H1 (cell line): ENCODE data around the gene KRT85. TPM values are rescaled to one million over a fixed set of nuclear protein-coding genes. Genes with fewer than 3 reads are reported as not detected.

Experiments used
- BACH1 ChIP-seq: IDR thresholded peaks from 2 replicates; pipeline ENCODE4 v1.6.1; 2012; ENCODE audit warnings: low read length, improper control_type of control experiment
- BRCA1 ChIP-seq: IDR thresholded peaks from 2 replicates; pipeline ENCODE4 v1.6.1; 2012; ENCODE audit warnings: low read depth, low read length, improper control_type of control experiment
- CREB1 ChIP-seq: IDR thresholded peaks from 2 replicates; pipeline ENCODE4 v1.6.1; 2012; ENCODE audit warnings: inconsistent platforms
- EGR1 ChIP-seq: IDR thresholded peaks from 2 replicates; pipeline ENCODE4 v1.6.1; 2011; ENCODE audit warnings: low read depth, low read length, borderline replicate concordance
- HDAC2 ChIP-seq, 2 experiments: fragments of 300-600 bp in 1 of 2; sonication (generic) in 1 of 2; IDR thresholded peaks; 2 replicates each; pipeline ENCODE4 v1.6.1; 2011 to 2012; ENCODE audit warnings: low read depth in 2 of 2, low read length in 2 of 2, mild to moderate bottlenecking in 2 of 2, moderate library complexity in 2 of 2, borderline replicate concordance in 1 of 2, inconsistent platforms in 1 of 2
- RBBP5 ChIP-seq: IDR thresholded peaks from 2 replicates; pipeline ENCODE4 v1.7.1; 2012; ENCODE audit warnings: low read depth, mild to moderate bottlenecking, inconsistent platforms, low read length, moderate library complexity, borderline replicate concordance
- SIN3A ChIP-seq, 2 experiments: IDR thresholded peaks in 1 of 2; conservative IDR thresholded peaks in 1 of 2; 2 replicates each; pipeline ENCODE4 v1.6.1; 2011 to 2012; ENCODE audit warnings: low read length in 2 of 2, improper control_type of control experiment in 1 of 2, low read depth in 1 of 2, mild to moderate bottlenecking in 1 of 2
- polyA plus RNA-seq, 7 experiments: library from polyadenylated mRNA; depleted of rRNA in 3 of 7; stranded (reverse) in 5 of 7; unstranded in 2 of 7; fragments of >200 nt in 5 of 7; fragments of 200-250 nt in 2 of 7; gene quantifications; 1 replicate in 5 of 7; 2 replicates in 1 of 7; 4 replicates in 1 of 7; pipeline versions ENCODE4 v1.2.1 to v1.2.3, GENCODE V29; 2011 to 2013; ENCODE audit warnings: missing spikeins in 2 of 7, mixed read lengths in 2 of 7
- total RNA-seq: library from RNA; stranded (reverse); fragmentation: NEBNext Ultra II Directional; extraction: Animal tissue kit (Norgen Biotek cat#: 25700); gene quantifications from 2 replicates; pipeline ENCODE4 v1.2.1, GENCODE V29; 2021

Gene KRT85
- total and polyA plus RNA-seq, 2 of the 8 experiments (the other 6 are each of a cell fraction or from before 2014, with no cell fraction given): not detected

- TF ChIP-seq SIN3A (conservative IDR thresholded peaks at IDR 0.05 in 1 of 2, IDR thresholded peaks at IDR 0.05 in 1 of 2; ENCODE audit: low read depth in 1 of 2, low read length in 2 of 2) (no peak), BACH1 (no peak), BRCA1 (no peak), EGR1 (no peak), CREB1 (no peak), RBBP5 (no peak), HDAC2 (IDR thresholded peaks at IDR 0.05; ENCODE audit: borderline replicate concordance in 1 of 2, low read depth in 2 of 2, low read length in 2 of 2) (no peak)
These were observed 52.8 kb downstream of the KRT85 start (continued) for GRCh38 chr12:52314511-52314910.
